SH-SY5Y (cell line): Measurements from ENCODE around the gene DOCK2.

Experiments used
- GATA2 ChIP-seq: IDR thresholded peaks from 2 replicates; pipeline ENCODE4 v1.6.1; 2011; ENCODE audit warnings: mild to moderate bottlenecking, low read depth, low read length
- GATA3 ChIP-seq: IDR thresholded peaks from 2 replicates; pipeline ENCODE4 v1.6.1; 2011; ENCODE audit warnings: low read depth, mild to moderate bottlenecking, low read length, moderate library complexity

DNA sequence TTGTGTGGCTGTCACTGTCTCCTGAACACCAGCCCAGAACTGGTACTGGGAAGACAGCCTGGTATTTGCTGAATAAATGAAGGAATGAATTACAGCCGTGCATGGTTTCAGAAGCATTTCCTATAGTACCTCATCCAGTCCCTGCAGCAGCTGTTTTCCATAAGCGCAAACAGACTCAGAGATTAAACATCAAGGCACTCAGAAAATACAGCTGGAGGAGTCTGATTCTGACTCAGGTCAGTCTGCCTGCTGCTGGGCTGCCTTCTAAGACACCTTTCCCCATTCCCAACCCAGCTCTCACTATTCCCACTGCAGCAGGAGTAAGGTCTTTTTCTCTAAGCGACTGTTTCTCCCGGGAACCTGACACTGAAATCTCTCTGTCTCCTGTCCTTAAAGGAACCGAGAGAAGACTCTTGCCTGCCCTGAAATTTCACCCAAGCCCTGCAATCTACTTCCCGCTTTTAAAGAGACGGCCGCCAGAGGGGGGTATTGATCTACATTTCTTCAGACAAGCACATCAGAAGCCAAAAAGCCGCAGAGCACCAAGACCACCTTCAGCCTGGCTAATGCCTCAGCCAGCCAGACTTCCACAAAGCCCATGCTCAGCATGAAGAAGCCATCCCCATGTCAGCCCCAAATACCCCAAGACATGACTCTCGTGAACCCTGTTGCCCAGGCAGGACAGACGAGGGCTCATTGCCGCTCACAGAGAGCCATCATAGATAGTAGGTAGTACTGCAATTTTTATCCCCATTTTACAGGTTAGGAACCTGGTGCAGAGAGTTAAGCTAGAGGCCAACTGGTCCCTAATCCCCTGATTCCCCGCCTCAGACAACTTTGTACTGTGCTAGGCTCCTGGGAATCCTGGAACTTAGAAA lies 463.2 kb downstream of the DOCK2 start:
- TF ChIP-seq GATA2 (0 out of 2 replicates have a peak, but pooled peaks have one; percentile 20), GATA3 (no peak)
